Transverse colon (tissue), 4 donors: ENCODE results near the gene CNTNAP2. TPM values are rescaled to one million over a fixed set of nuclear protein-coding genes. Genes with fewer than 3 reads are reported as not detected.

Source experiments
- DNase-seq: peaks from one replicate; pipeline ENCODE4 v3.0.0-alpha.2; 2019
- H3K27ac ChIP-seq, 4 donors: fragments of 200-600 bp; sonication (generic); 2 replicates each; pipeline ENCODE4 v1.5.1; 2016 to 2018; ENCODE audit warnings: inconsistent platforms in 4 of 4
- H3K27me3 ChIP-seq: fragments of 200-600 bp; sonication (generic); 2 replicates; pipeline ENCODE4 v1.5.1; 2017; ENCODE audit warnings: inconsistent platforms
- H3K36me3 ChIP-seq, 4 donors: fragments of 200-600 bp; sonication (generic); 2 replicates each; pipeline ENCODE4 v1.5.1; 2017 to 2019; ENCODE audit warnings: inconsistent platforms in 4 of 4
- H3K4me1 ChIP-seq, 4 donors: fragments of 200-600 bp; sonication (generic); 2 replicates each; pipeline ENCODE4 v1.5.1; 2017 to 2020; ENCODE audit warnings: inconsistent platforms in 4 of 4
- H3K4me3 ChIP-seq, 4 donors: fragments of 200-600 bp; sonication (generic); 1 replicate in 1 of 4; 2 replicates in 3 of 4; pipeline versions ENCODE4 v1.5.1 to v1.6.1; 2017 to 2019; ENCODE audit warnings: inconsistent platforms in 4 of 4
- H3K9me3 ChIP-seq, 2 donors: fragments of 200-600 bp; sonication (generic); 2 replicates each; pipeline ENCODE4 v1.5.1; 2017 to 2019; ENCODE audit warnings: inconsistent platforms in 2 of 2
- CTCF ChIP-seq, 5 experiments: fragments of 200-600 bp in 3 of 5; fragments of 450-650 bp in 2 of 5; sonication (generic) in 3 of 5; IDR thresholded peaks; 1 replicate in 2 of 5; 2 replicates in 3 of 5; pipeline ENCODE4 v1.5.1; 2016 to 2017; ENCODE audit warnings: antibody characterized with exemption in 5 of 5, inconsistent platforms in 3 of 5, mild to moderate bottlenecking in 2 of 5, moderate library complexity in 1 of 5
- EP300 ChIP-seq: sonication (generic); formaldehyde crosslinking; IDR thresholded peaks from one replicate; pipeline ENCODE4 v1.6.1; 2017; ENCODE audit warnings: antibody characterized with exemption, low read depth
- POLR2A ChIP-seq: fragments of 450-650 bp; IDR thresholded peaks from one replicate; pipeline ENCODE4 v1.6.1; 2016; ENCODE audit warnings: antibody characterized with exemption, mild to moderate bottlenecking, moderate library complexity
- POLR2AphosphoS5 ChIP-seq, 3 donors: sonication (generic); formaldehyde crosslinking; IDR thresholded peaks; one replicate each; pipeline ENCODE4 v1.6.1; 2016; ENCODE audit warnings: antibody characterized with exemption in 3 of 3
- WGBS, 2 donors: methylation state at CpG; one replicate each; pipeline ENCODE4 v1.1.5; 2018; ENCODE audit warnings: low coverage in 1 of 2; 5-methylcytosine and 5-hydroxymethylcytosine counted together
- in situ Hi-C, 4 donors: fragments of 200-750 bp; cut with MboI; loops; one replicate each; pipeline versions ENCODE4 v1.15.0 to v1.15.1; 2017; ENCODE audit warnings: low sequenced_read_pairs in 3 of 4, low pct_ligation_motif_present in 1 of 4, low pct_unique_long_range_greater_than_20kb in 1 of 4
- intact Hi-C: fragments of 100-400 bp; cut with DNase I; formaldehyde crosslinking; loops from one replicate; pipeline ENCODE4 v1.15.1; 2023; ENCODE audit warnings: low total_unique reads
- total RNA-seq, 4 donors: library from RNA; depleted of rRNA; stranded (reverse); fragments of >200 nt; gene quantifications; one replicate each; pipeline ENCODE4 v1.1.0, GENCODE V29; 2016

Gene CNTNAP2
- total RNA-seq, 4 donors from 2014 or later: 0.60 to 2.9 (median 2.4) TPM

- no peak overlapping the region for H3K4me3 ChIP-seq
- no peak for DNase-seq
- H3K4me1 ChIP-seq: no peaks in the 10 kb centered on the region
- in situ Hi-C loops (no loop called here), intact Hi-C loops (no loop called here)
- H3K9me3 ChIP-seq: no peaks in the 10 kb centered on the region
- no peaks in the 10 kb centered on the region for H3K36me3 ChIP-seq
- no peaks in the 10 kb centered on the region for H3K27me3 ChIP-seq
- WGBS, 2 donors: 88 to 89% methylated on average over 2 of the region's 2 CpGs
- H3K27ac ChIP-seq: no peak overlapping the region
- TF ChIP-seq POLR2A: no peak
- TF ChIP-seq POLR2AphosphoS5 (IDR thresholded peaks at IDR 0.05): no peak
- no peak for TF ChIP-seq EP300
- no peak for TF ChIP-seq CTCF (IDR thresholded peaks at IDR 0.05)
These were observed 1381.5 kb downstream of the CNTNAP2 start for GRCh38 chr7:147498081-147498480.

GRCh38 chr7:147509035-147509501, 1392.5 kb downstream of the CNTNAP2 start:
- TF ChIP-seq POLR2A (no peak), CTCF (IDR thresholded peaks at IDR 0.05) (no peak), POLR2AphosphoS5 (IDR thresholded peaks at IDR 0.05) (no peak), EP300 (no peak)
- intact Hi-C loops: no loop called here
- in situ Hi-C loops: no loop called here

GRCh38 chr7:147509541-147510200, 1393.1 kb downstream of the CNTNAP2 start:
- WGBS, 2 donors: 61 to 74% methylated on average over 4 of the region's 4 CpGs
- H3K36me3 ChIP-seq: no peaks in the 10 kb centered on the region
- H3K27ac ChIP-seq: no peak overlapping the region
- no peaks in the 10 kb centered on the region for H3K27me3 ChIP-seq
- H3K4me3 ChIP-seq: no peak overlapping the region
- TF ChIP-seq POLR2AphosphoS5 (IDR thresholded peaks at IDR 0.05) (no peak), EP300 (no peak), CTCF (IDR thresholded peaks at IDR 0.05) (no peak), POLR2A (no peak)
- in situ Hi-C loops (loop anchor here in 1 of 4 donors (10.0 kb wide), 1 partner anchor 55 kb away; no protein-coding TSS in a partner anchor), intact Hi-C loops (no loop called here)
- H3K4me1 ChIP-seq: no peaks in the 10 kb centered on the region
- no peak for DNase-seq
- H3K9me3 ChIP-seq: no peaks in the 10 kb centered on the region

More at GRCh38 chr7:147509035-147509501, 1392.5 kb downstream of the CNTNAP2 start:
- Histone ChIP-seq H3K27ac (no peak overlapping the region), H3K4me1 (no peaks in the 10 kb centered on the region), H3K27me3 (no peaks in the 10 kb centered on the region), H3K4me3 (no peak overlapping the region), H3K9me3 (no peaks in the 10 kb centered on the region), H3K36me3 (no peaks in the 10 kb centered on the region)
- 55% methylated on average over 3 of the region's 3 CpGs for WGBS, 2 donors
- no peak for DNase-seq

GRCh38 chr7:147510201-147510542, 1393.6 kb downstream of the CNTNAP2 start:
- intact Hi-C loops (no loop called here), in situ Hi-C loops (loop anchor here in 1 of 4 donors (10.0 kb wide), 1 partner anchor 55 kb away; no protein-coding TSS in a partner anchor)
- Histone ChIP-seq H3K4me1 (no peaks in the 10 kb centered on the region), H3K36me3 (no peaks in the 10 kb centered on the region), H3K9me3 (no peaks in the 10 kb centered on the region), H3K27ac (no peak overlapping the region), H3K4me3 (no peak overlapping the region), H3K27me3 (no peaks in the 10 kb centered on the region)
- TF ChIP-seq CTCF (IDR thresholded peaks at IDR 0.05): no peak
- TF ChIP-seq EP300: no peak
- no peak for DNase-seq
